Skeletal muscle tissue (tissue), 4 donors: ENCODE data around the gene RBMS3. TPM values are rescaled to one million over a fixed set of nuclear protein-coding genes. Genes with fewer than 3 reads are reported as not detected.

Experiments
- H3K27ac ChIP-seq: one replicate; pipeline ENCODE4 v1.7.0; 2013; ENCODE audit warnings: mild to moderate bottlenecking, low read depth, low read length, inconsistent platforms
- H3K27me3 ChIP-seq, 3 donors: one replicate each; pipeline ENCODE4 v1.7.0; 2013; ENCODE audit warnings: low read length in 3 of 3; ENCODE audit not compliant: control insufficient read depth in 3 of 3, insufficient read depth in 3 of 3
- H3K36me3 ChIP-seq, 3 donors: one replicate each; pipeline ENCODE4 v1.7.0; 2013; ENCODE audit warnings: low read length in 3 of 3; ENCODE audit not compliant: control insufficient read depth in 3 of 3, insufficient read depth in 3 of 3
- H3K4me1 ChIP-seq, 3 donors: one replicate each; pipeline ENCODE4 v1.7.0; 2013; ENCODE audit warnings: low read length in 3 of 3, mild to moderate bottlenecking in 3 of 3; ENCODE audit not compliant: control insufficient read depth in 3 of 3, insufficient read depth in 3 of 3
- H3K4me3 ChIP-seq, 3 donors: one replicate each; pipeline ENCODE4 v1.7.0; 2013; ENCODE audit warnings: low read length in 3 of 3
- H3K9ac ChIP-seq, 3 donors: one replicate each; pipeline ENCODE4 v1.7.0; 2013; ENCODE audit warnings: low read length in 3 of 3, mild to moderate bottlenecking in 3 of 3, moderate library complexity in 2 of 3, low read depth in 1 of 3
- H3K9me3 ChIP-seq, 3 donors: one replicate each; pipeline ENCODE4 v1.7.0; 2013; ENCODE audit warnings: low read length in 3 of 3; ENCODE audit not compliant: control insufficient read depth in 3 of 3
- total RNA-seq: library from RNA; depleted of rRNA; stranded (reverse); fragments of >200 nt; gene quantifications from one replicate; pipeline ENCODE4 v1.2.3, GENCODE V29; 2014
- donor health status: Osteomylitis.

RBMS3 gene
- total RNA-seq, 1 donor from 2014 or later = 79.9 TPM

DNA sequence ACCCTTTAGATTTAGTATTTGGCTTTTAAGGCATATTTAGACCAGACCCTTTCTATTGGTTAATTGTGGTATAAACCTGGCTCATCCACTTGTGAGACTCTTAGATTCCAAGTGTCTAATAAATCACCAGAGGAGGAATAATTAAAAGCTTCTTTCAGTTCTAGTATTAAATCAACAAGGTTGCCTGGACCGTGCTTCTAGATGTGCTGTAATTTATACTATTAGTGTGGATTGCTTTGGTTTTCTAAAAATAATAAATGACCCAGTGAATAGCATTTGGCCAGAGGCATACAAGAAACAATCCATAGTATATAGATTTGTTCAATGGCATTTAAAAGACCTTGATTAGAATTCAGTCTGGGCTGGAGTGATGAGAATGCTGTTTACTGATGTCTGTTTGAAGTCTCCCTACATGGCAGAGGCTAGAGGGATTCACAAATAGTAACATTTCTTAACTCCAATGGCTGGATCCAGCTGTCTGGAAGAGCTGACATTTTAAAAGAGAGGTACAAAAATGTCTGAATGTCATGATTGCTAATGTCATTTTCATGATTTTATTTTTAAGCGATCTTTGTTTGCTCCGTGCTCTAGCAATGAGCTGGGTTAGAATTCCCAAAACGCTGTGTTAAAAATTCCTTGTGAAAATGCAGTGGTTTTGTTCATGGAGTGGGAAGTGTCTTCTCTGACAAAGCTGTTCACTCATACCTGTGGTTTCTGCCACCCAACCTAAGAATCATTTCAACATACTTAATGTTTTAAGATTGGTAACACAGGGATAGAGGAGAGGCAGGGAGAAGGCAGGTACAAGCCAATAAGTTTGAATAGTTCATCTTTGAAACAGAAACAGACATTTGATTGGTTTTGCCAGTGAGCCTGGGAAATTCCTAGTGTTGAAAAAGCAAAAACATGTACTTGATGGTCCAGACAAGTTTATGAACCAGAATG, 89.9 kb downstream of the RBMS3 start:
- no peaks in the 10 kb centered on the region for H3K36me3 ChIP-seq
- no peak overlapping the region for H3K9ac ChIP-seq
- H3K27me3 ChIP-seq = no peaks in the 10 kb centered on the region
- no peak overlapping the region for H3K4me3 ChIP-seq
- peaks cover 0 to 14% (median 4%) of the 10 kb centered on the region in 3 donors for H3K4me1 ChIP-seq
- peak overlapping the region; percentile 3 for H3K27ac ChIP-seq
- no peaks in the 10 kb centered on the region for H3K9me3 ChIP-seq

DNA sequence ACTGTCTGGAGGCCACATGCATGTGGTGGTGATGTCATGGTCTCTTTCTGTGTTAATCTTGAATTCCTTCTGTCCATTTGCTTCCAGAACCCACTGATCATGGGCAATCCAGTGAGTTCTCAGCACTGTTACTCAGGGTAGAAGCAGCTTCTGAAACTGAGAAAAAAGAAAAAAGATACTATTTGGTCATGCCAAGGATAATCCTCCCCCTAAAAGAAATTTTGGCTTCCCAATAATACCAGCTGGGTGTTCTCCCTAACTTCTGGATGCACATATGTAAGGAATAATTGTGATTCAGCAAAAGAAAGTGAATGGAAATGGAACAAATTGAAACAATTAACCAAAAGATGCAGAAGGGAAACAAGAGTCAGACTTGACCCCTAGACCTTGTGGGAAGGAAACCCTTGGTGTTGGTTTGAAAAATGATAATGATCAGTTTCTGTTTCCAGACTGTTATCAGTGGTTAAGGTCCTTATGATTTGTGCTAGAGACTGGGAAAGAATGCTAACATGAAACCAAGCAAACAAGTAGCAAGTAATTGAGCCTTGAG, 92.3 kb downstream of the RBMS3 start:
- Histone ChIP-seq H3K4me1 (peaks cover 0 to 14% (median 4%) of the 10 kb centered on the region in 3 donors), H3K27ac (no peak overlapping the region), H3K27me3 (no peaks in the 10 kb centered on the region), H3K4me3 (no peak overlapping the region), H3K36me3 (no peaks in the 10 kb centered on the region), H3K9me3 (no peaks in the 10 kb centered on the region), H3K9ac (no peak overlapping the region)

- H3K9ac ChIP-seq = no peak overlapping the region
- H3K4me3 ChIP-seq = no peak overlapping the region
- no peaks in the 10 kb centered on the region for H3K27me3 ChIP-seq
- H3K36me3 ChIP-seq = no peaks in the 10 kb centered on the region
- H3K9me3 ChIP-seq = no peaks in the 10 kb centered on the region
- H3K27ac ChIP-seq = no peak overlapping the region
- peaks cover 0 to 14% (median 4%) of the 10 kb centered on the region in 3 donors for H3K4me1 ChIP-seq
Measured at GRCh38 chr3:29374226-29374625, 93.4 kb downstream of the RBMS3 start.

DNA sequence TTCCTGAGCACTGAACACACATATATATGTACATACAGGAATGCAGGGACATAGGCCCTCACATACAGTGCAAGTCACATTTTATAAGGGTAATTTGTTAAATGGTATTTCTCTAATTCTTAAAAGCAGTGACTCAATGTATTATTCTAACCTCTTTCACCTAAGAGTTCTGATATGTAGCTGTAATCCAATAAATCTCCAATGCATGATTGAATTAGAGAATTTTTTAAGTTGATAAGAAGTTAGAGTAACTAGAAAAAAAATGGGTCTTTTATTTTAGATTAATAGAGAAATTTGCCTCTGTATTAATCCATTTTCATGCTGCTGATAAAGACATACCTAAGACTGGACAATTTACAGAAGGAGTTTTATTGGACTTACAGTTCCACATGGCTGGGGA, 98.2 kb downstream of the RBMS3 start:
- no peak overlapping the region for H3K27ac ChIP-seq
- peaks cover 7 to 9% (median 8%) of the 10 kb centered on the region in 3 donors for H3K4me1 ChIP-seq
- H3K4me3 ChIP-seq = no peak overlapping the region
- H3K9ac ChIP-seq = no peak overlapping the region
- H3K27me3 ChIP-seq = no peaks in the 10 kb centered on the region
- no peaks in the 10 kb centered on the region for H3K9me3 ChIP-seq
- no peaks in the 10 kb centered on the region for H3K36me3 ChIP-seq

DNA sequence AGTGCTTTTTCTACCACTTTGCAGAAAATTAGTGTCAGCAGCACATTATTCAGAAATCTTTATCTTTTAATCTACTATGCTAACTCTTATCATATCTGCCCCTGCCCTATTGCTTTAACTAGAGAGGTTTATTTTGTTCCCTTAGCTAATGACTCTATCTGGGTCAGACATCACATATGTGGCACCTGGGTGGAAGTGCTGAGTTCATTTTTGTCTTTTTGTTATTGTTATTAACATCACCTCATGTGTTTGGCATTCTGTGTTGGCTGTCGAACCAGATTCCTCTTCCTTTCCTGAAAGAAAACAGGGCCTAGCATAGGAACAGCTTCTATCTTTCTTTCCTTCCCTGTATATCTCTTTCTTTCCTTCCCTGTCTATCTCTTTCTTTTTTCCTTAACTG, 100.7 kb downstream of the RBMS3 start:
- Histone ChIP-seq H3K4me1 (peaks cover 7 to 16% (median 9%) of the 10 kb centered on the region in 3 donors), H3K36me3 (no peaks in the 10 kb centered on the region), H3K27me3 (no peaks in the 10 kb centered on the region), H3K9me3 (no peaks in the 10 kb centered on the region), H3K9ac (no peak overlapping the region), H3K27ac (peak overlapping the region; percentile 45), H3K4me3 (no peak overlapping the region)

- Histone ChIP-seq H3K9ac (no peak overlapping the region), H3K4me1 (peaks cover 7 to 16% (median 9%) of the 10 kb centered on the region in 3 donors), H3K9me3 (no peaks in the 10 kb centered on the region), H3K36me3 (no peaks in the 10 kb centered on the region), H3K27me3 (no peaks in the 10 kb centered on the region), H3K4me3 (no peak overlapping the region), H3K27ac (no peak overlapping the region)
Measured at GRCh38 chr3:29382409-29382808, 101.5 kb downstream of the RBMS3 start.

DNA sequence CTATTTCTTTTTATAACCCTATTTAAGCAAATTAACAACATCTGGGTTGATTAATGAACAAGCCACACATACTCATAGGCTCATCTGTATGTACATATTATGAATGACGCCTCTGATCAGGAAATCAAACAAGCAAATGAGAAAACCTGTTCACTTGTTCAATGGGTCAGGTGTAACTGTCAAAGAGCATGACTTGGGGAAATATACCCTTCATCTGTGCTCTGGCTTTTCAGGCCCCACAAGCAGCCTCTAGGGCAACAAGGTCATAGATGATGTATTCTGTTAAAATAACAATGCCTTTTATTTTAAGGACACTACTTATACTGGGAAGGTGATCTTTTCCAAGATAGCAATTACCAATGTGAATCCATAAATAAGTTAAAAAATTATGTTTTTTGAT, 102.0 kb downstream of the RBMS3 start:
- Histone ChIP-seq H3K9me3 (no peaks in the 10 kb centered on the region), H3K4me1 (peaks cover 7 to 16% (median 9%) of the 10 kb centered on the region in 3 donors), H3K27me3 (no peaks in the 10 kb centered on the region), H3K27ac (no peak overlapping the region), H3K4me3 (no peak overlapping the region), H3K36me3 (no peaks in the 10 kb centered on the region), H3K9ac (no peak overlapping the region)

GRCh38 chr3:29384640-29385039, 103.8 kb downstream of the RBMS3 start:
- Histone ChIP-seq H3K4me3 (no peak overlapping the region), H3K36me3 (no peaks in the 10 kb centered on the region), H3K27me3 (no peaks in the 10 kb centered on the region), H3K4me1 (peaks cover 7 to 16% (median 9%) of the 10 kb centered on the region in 3 donors), H3K27ac (peak overlapping the region; percentile 66), H3K9me3 (no peaks in the 10 kb centered on the region), H3K9ac (no peak overlapping the region)

- Histone ChIP-seq H3K9ac (no peak overlapping the region), H3K4me3 (no peak overlapping the region), H3K27ac (peak overlapping the region; percentile 66), H3K27me3 (no peaks in the 10 kb centered on the region), H3K36me3 (no peaks in the 10 kb centered on the region), H3K9me3 (no peaks in the 10 kb centered on the region), H3K4me1 (peaks cover 7 to 16% (median 9%) of the 10 kb centered on the region in 3 donors)
Measured at GRCh38 chr3:29385046-29385830, 104.4 kb downstream of the RBMS3 start.
